Astrocyte (in vitro differentiated cells and primary cell): Measurements from ENCODE around the gene C6orf89. TPM values are rescaled to one million over a fixed set of nuclear protein-coding genes. Genes with fewer than 3 reads are reported as not detected.

ENCODE experiments used
- DNase-seq: peaks from one replicate; pipeline ENCODE4 v3.0.0-alpha.2; 2010; ENCODE audit warnings: low read depth
- FAIRE-seq: peaks from 2 replicates; lab custom pipeline; 2011; peaks lifted over from hg19 to GRCh38; lab: Jason Lieb, UNC
- H2AFZ ChIP-seq: 2 replicates; pipeline ENCODE4 v1.6.0; 2012; ENCODE audit warnings: low read depth, low read length, inconsistent platforms
- H3K27ac ChIP-seq: 2 replicates; pipeline ENCODE4 v1.5.1; 2011; ENCODE audit warnings: low read depth, low read length, inconsistent platforms
- H3K27me3 ChIP-seq: 2 replicates; pipeline ENCODE4 v1.6.0; 2011; ENCODE audit warnings: low read length, inconsistent platforms; ENCODE audit not compliant: insufficient read depth
- H3K36me3 ChIP-seq: 2 replicates; pipeline ENCODE4 v1.5.1; 2011; ENCODE audit warnings: low read length, inconsistent platforms; ENCODE audit not compliant: insufficient read depth
- H3K4me1 ChIP-seq: 2 replicates; pipeline ENCODE4 v1.5.1; 2011; ENCODE audit warnings: low read length, inconsistent platforms; ENCODE audit not compliant: insufficient read depth
- H3K4me2 ChIP-seq: 2 replicates; pipeline ENCODE4 v1.6.0; 2012; ENCODE audit warnings: low read length, inconsistent platforms
- H3K4me3 ChIP-seq: 2 replicates; pipeline ENCODE4 v1.5.1; 2011; ENCODE audit warnings: low read depth, mild to moderate bottlenecking, low read length, inconsistent platforms; ENCODE audit not compliant: insufficient read depth
- H3K79me2 ChIP-seq: 2 replicates; pipeline ENCODE4 v1.6.0; 2012; ENCODE audit warnings: mild to moderate bottlenecking, low read length, inconsistent platforms; ENCODE audit not compliant: insufficient read depth
- H3K9ac ChIP-seq: 2 replicates; pipeline ENCODE4 v1.6.0; 2012; ENCODE audit warnings: mild to moderate bottlenecking, low read length, inconsistent platforms
- H3K9me3 ChIP-seq: 2 replicates; pipeline ENCODE4 v1.5.1; 2012; ENCODE audit warnings: low read depth, mild to moderate bottlenecking, low read length, inconsistent platforms; ENCODE audit not compliant: insufficient read depth
- H4K20me1 ChIP-seq: 2 replicates; pipeline ENCODE4 v1.6.0; 2012; ENCODE audit warnings: low read length, inconsistent platforms; ENCODE audit not compliant: insufficient read depth
- H3K27ac Mint-ChIP-seq: one replicate; pipeline ENCODE4 v1.8.0; 2021; ENCODE audit warnings: mild to moderate bottlenecking, mixed read lengths; ENCODE audit not compliant: unreplicated experiment
- H3K27me3 Mint-ChIP-seq: one replicate; pipeline ENCODE4 v1.8.0; 2021; ENCODE audit warnings: low read depth, mixed read lengths; ENCODE audit not compliant: unreplicated experiment
- H3K36me3 Mint-ChIP-seq: one replicate; pipeline ENCODE4 v1.8.0; 2021; ENCODE audit warnings: low read depth, mixed read lengths; ENCODE audit not compliant: unreplicated experiment
- H3K4me1 Mint-ChIP-seq: one replicate; pipeline ENCODE4 v1.8.0; 2021; ENCODE audit warnings: low read depth, mixed read lengths; ENCODE audit not compliant: unreplicated experiment
- H3K4me3 Mint-ChIP-seq: one replicate; pipeline ENCODE4 v1.8.0; 2021; ENCODE audit warnings: mild to moderate bottlenecking, moderate library complexity, mixed read lengths; ENCODE audit not compliant: unreplicated experiment
- H3K9me3 Mint-ChIP-seq: one replicate; pipeline ENCODE4 v1.8.0; 2021; ENCODE audit warnings: mild to moderate bottlenecking, mixed read lengths; ENCODE audit not compliant: unreplicated experiment
- CTCF ChIP-seq: IDR thresholded peaks from 2 replicates; pipeline ENCODE4 v1.5.1; 2011; ENCODE audit warnings: low read depth, mild to moderate bottlenecking, inconsistent platforms, low read length, moderate library complexity; ENCODE audit not compliant: insufficient read depth
- EZH2 ChIP-seq: IDR thresholded peaks from 2 replicates; pipeline ENCODE4 v1.6.1; 2012; ENCODE audit warnings: mild to moderate bottlenecking, low read length, inconsistent platforms; ENCODE audit not compliant: insufficient read depth
- total RNA-seq: library from RNA; stranded (reverse); gene quantifications from 2 replicates; pipeline ENCODE4 v1.2.1, GENCODE V29; 2021

C6orf89 gene
- total RNA-seq, 1 donor from 2014 or later, result 37.8 TPM

GRCh38 chr6:36968266-36968977, 82.7 kb downstream of the C6orf89 start:
- no peak overlapping the region for H3K4me3 ChIP-seq
- no peaks in the 10 kb centered on the region for H3K9me3 Mint-ChIP-seq
- no peak overlapping the region for H2AFZ ChIP-seq
- H3K9ac ChIP-seq, result no peak overlapping the region
- H3K27me3 Mint-ChIP-seq, result no peaks in the 10 kb centered on the region
- H3K4me3 Mint-ChIP-seq, result no peak overlapping the region
- H3K79me2 ChIP-seq, result no peaks in the 10 kb centered on the region
- H3K4me1 Mint-ChIP-seq, result peaks cover 6% of the 10 kb centered on the region
- FAIRE-seq (no peak), DNase-seq (no peak)
- no peaks in the 10 kb centered on the region for H3K4me1 ChIP-seq
- H3K36me3 Mint-ChIP-seq, result peaks cover 22% of the 10 kb centered on the region
- no peak overlapping the region for H3K27ac Mint-ChIP-seq
- H4K20me1 ChIP-seq, result peaks cover 38% of the 10 kb centered on the region
- peaks cover 51% of the 10 kb centered on the region for H3K36me3 ChIP-seq
- no peak overlapping the region for H3K27ac ChIP-seq
- TF ChIP-seq EZH2, result no peak
- TF ChIP-seq CTCF, result no peak
- no peaks in the 10 kb centered on the region for H3K9me3 ChIP-seq
- no peak overlapping the region for H3K4me2 ChIP-seq
- no peaks in the 10 kb centered on the region for H3K27me3 ChIP-seq

DNA sequence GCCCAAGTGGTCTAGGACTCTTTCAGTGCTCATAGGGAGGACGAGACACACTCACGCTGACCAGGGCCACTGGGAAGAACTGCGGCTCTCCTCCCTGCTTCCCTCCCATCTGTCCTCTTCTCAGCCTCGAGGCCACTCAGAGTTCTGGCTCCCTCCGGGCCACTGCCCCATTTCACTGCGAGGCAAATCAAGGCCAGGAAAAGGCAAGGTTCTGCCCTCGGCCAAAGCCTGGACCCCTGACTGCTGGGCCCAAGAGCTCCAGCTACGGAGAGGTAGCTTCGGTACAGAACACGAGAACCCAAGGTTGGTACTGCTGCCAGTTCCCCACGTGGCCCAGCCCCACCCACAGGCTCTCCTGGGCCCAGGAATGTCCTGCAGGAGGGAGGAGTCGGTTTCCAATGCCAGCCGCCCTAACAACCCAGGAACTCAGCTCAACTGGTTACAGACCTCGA, 83.5 kb downstream of the C6orf89 start:
- Histone ChIP-seq H2AFZ (no peak overlapping the region), H3K79me2 (no peaks in the 10 kb centered on the region), H3K36me3 (peaks cover 59% of the 10 kb centered on the region), H3K27ac (no peak overlapping the region), H3K27me3 (no peaks in the 10 kb centered on the region), H3K9me3 (no peaks in the 10 kb centered on the region), H3K4me3 (no peak overlapping the region), H3K9ac (no peak overlapping the region), H3K4me2 (no peak overlapping the region), H3K4me1 (no peaks in the 10 kb centered on the region), H4K20me1 (peaks cover 43% of the 10 kb centered on the region)
- H3K4me1 Mint-ChIP-seq, result peaks cover 6% of the 10 kb centered on the region
- TF ChIP-seq CTCF, result no peak
- TF ChIP-seq EZH2, result no peak
- no peak overlapping the region for H3K4me3 Mint-ChIP-seq
- no peaks in the 10 kb centered on the region for H3K27me3 Mint-ChIP-seq
- H3K9me3 Mint-ChIP-seq, result no peaks in the 10 kb centered on the region
- DNase-seq (no peak), FAIRE-seq (no peak)
- no peak overlapping the region for H3K27ac Mint-ChIP-seq
- peaks cover 22% of the 10 kb centered on the region for H3K36me3 Mint-ChIP-seq
